ENCODE measurements around the gene SLC27A5.

The SLC27A5 gene

DNA sequence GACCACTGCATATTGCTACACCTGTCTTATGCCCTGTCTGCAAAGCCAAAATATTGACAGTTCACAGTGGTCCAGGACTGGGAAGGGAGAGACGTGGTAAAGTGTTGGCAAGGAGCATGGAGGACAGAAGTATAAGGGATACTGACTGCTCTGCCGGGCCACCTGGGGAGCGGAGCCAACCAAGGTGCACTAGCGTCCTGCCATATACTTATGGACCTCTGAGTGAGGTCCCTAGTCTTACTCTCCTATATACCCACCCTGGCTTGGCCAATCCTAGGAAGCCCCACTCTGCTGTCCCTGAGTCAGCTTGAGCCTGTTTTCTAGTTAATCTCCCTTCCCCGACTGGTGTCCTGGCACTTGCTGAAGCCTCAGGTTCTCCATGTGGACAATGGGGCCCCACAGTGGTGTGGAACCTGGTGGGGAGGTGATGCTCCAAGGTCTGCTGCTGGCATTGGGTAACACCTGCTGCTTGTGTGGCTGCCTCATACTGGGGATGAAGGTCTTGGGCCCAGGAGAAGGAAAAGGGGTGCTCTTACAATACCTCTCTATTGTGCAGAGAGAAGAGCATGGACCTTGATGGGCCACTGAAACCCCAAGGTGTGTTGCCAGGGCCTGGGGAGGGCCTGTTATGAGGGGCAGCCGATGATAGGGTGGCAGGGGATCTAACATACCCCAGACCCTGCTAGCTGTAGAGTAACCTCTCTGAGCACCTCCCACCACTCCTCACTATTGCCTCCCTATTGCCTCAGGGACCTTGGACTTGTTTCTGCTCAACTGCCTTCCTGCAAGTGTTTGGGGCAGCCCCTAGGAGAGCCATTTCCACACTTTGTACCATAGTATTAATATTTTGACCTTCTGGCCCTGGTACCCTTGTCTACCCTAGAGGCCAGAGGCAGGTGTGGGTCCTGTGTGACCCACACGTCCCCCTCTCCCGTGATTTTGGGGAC, 25.3 kb upstream of the SLC27A5 start:
- Histone ChIP-seq H3K4me3 (ENCODE audit: low read depth, low read length) (peak overlapping the region; percentile 52; the same call in 1 of the 2 replicates), H3K4me1 (ENCODE audit: control insufficient read depth, insufficient read depth, low read length) (peaks cover 4% of the 10 kb centered on the region; the same call in 1 of the 2 replicates), H3K9me3 (ENCODE audit: control insufficient read depth, insufficient read depth, low read depth, low read length) (no peaks in the 10 kb centered on the region), H3K36me3 (ENCODE audit: control insufficient read depth, insufficient read depth, low read length) (no peaks in the 10 kb centered on the region), H3K9ac (ENCODE audit: low read length) (no peak overlapping the region), H3K27me3 (ENCODE audit: control insufficient read depth, insufficient read depth, low read length) (peaks cover 31% of the 10 kb centered on the region), H3K27ac (ENCODE audit: low read depth, low read length) (no peak overlapping the region)

DNA sequence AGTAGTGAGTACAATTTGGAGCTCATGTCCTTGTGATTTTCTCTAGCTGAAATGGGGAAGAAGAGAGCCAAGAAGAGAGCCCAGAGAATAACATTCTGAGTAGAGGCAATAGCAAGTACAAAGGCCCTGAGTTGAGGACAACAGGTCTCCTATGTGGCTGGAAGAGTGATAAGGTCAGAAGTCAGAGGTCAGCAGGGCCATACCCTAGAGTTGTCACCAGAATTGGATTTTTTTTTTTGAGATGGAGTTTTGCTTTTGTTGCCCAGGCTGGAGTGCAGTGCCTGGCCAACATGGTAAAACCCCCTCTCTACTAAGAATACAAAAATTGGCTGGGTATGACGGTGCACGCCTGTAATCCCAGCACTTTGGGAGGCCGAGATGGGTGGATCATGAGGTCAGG, 24.1 kb upstream of the SLC27A5 start:
- H3K9ac ChIP-seq (ENCODE audit: low read length) = no peak overlapping the region
- peaks cover 31% of the 10 kb centered on the region for H3K27me3 ChIP-seq (ENCODE audit: control insufficient read depth, insufficient read depth, low read length)
- H3K4me1 ChIP-seq (ENCODE audit: control insufficient read depth, insufficient read depth, low read length) = peaks cover 4% of the 10 kb centered on the region; the same call in 1 of the 2 replicates
- no peaks in the 10 kb centered on the region for H3K9me3 ChIP-seq (ENCODE audit: control insufficient read depth, insufficient read depth, low read depth, low read length)
- H3K36me3 ChIP-seq (ENCODE audit: control insufficient read depth, insufficient read depth, low read length) = no peaks in the 10 kb centered on the region
- H3K4me3 ChIP-seq (ENCODE audit: low read depth, low read length) = no peak overlapping the region
- no peak overlapping the region for H3K27ac ChIP-seq (ENCODE audit: low read depth, low read length)

DNA sequence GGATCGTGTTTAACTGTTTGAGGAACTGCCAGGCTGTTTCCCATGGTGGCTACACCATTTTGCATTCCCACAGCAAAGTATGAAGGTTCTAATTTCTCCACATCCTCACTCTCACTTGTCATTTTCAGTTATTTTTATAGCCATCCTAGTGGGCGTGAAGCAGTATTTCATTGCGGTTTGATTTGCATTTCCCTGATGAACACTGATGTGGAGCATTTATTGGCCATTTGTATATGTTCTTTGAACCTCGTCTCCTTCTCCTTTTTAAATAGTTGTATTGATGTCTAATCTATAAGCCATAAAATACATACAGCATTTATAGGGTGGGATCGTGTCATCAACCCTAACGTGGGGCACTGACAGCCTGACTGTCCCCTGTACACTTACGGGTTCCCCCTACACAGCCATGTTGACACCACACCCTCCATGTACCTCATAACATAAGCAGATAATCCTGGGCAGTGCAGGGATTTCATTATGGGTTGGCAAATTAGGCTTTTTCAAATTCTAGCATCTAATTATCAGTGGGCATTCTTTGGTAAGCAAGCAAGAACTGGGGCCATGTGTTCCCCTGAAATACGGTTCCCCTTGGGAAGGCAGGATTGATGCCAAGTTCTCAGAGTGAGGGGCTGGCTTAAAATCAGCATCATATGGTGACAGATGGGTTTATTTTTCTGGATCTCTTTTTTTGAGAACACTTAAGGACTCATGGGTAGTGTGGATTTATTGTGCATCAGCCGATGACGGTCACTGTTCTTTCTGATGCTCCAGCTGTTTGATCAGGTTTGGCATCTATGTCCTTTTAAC, 19.4 kb upstream of the SLC27A5 start:
- no peak overlapping the region for H3K27ac ChIP-seq (ENCODE audit: low read depth, low read length)

DNA sequence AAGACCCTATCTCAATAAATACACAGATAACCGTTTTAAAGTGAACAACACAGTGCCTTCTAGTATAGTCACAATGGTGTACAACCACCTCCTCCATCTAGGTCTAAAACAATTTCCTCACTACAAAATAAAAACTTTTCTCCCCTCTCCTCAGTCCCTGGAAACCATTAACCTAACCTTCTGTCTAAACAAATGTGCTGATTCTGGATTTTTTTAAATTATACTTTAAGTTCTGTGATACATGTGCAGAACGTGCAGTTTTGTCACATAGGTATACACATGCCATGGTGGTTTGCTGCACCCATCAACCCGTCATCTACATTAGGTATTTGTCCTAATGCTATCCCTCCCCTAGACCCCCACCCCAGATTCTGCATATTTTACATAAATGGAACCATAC, 17.6 kb upstream of the SLC27A5 start:
- H3K27ac ChIP-seq (ENCODE audit: low read depth, low read length) = no peak overlapping the region

More for the DNA sequence above, 19.4 kb upstream of the SLC27A5 start:
- H3K9ac ChIP-seq (ENCODE audit: low read length) = no peak overlapping the region
- no peaks in the 10 kb centered on the region for H3K36me3 ChIP-seq (ENCODE audit: control insufficient read depth, insufficient read depth, low read length)
- H3K4me1 ChIP-seq (ENCODE audit: control insufficient read depth, insufficient read depth, low read length) = no peaks in the 10 kb centered on the region
- H3K4me3 ChIP-seq (ENCODE audit: low read depth, low read length) = no peak overlapping the region
- no peaks in the 10 kb centered on the region for H3K9me3 ChIP-seq (ENCODE audit: control insufficient read depth, insufficient read depth, low read depth, low read length)
- peaks cover 11% of the 10 kb centered on the region for H3K27me3 ChIP-seq (ENCODE audit: control insufficient read depth, insufficient read depth, low read length)

DNA sequence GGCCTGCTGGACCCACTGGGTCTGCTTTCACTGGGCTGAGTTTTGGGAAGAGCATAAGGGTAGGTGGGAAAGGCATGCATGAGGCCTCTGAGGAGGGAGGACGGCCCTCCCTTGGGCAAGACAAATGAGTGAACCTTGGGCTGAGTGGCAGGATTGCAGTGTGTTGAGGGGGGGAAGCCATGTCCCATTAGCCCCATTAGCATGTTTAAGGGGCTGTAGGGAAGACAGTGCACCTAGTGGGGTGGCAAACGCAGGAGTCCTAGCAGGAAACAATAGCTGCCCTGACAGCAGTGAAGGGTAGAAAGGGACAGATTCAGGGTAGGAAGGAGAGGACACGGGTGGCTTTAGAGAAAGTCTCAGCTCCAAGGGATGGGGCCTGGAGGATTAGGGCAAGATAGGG, 10.9 kb upstream of the SLC27A5 start:
- Histone ChIP-seq H3K27me3 (ENCODE audit: control insufficient read depth, insufficient read depth, low read length) (no peaks in the 10 kb centered on the region), H3K36me3 (ENCODE audit: control insufficient read depth, insufficient read depth, low read length) (peaks cover under 1% of the 10 kb centered on the region; the same call in 1 of the 2 replicates), H3K9me3 (ENCODE audit: control insufficient read depth, insufficient read depth, low read depth, low read length) (no peaks in the 10 kb centered on the region), H3K4me3 (ENCODE audit: low read depth, low read length) (no peak overlapping the region), H3K9ac (ENCODE audit: low read length) (peak overlapping the region; percentile 34), H3K27ac (ENCODE audit: low read depth, low read length) (no peak overlapping the region), H3K4me1 (ENCODE audit: control insufficient read depth, insufficient read depth, low read length) (peaks cover 32% of the 10 kb centered on the region)

More for the DNA sequence above, 17.6 kb upstream of the SLC27A5 start:
- no peak overlapping the region for H3K4me3 ChIP-seq (ENCODE audit: low read depth, low read length)
- no peak overlapping the region for H3K9ac ChIP-seq (ENCODE audit: low read length)
- no peaks in the 10 kb centered on the region for H3K36me3 ChIP-seq (ENCODE audit: control insufficient read depth, insufficient read depth, low read length)
- no peaks in the 10 kb centered on the region for H3K9me3 ChIP-seq (ENCODE audit: control insufficient read depth, insufficient read depth, low read depth, low read length)
- H3K27me3 ChIP-seq (ENCODE audit: control insufficient read depth, insufficient read depth, low read length) = peaks cover 11% of the 10 kb centered on the region
- peaks cover 13% of the 10 kb centered on the region for H3K4me1 ChIP-seq (ENCODE audit: control insufficient read depth, insufficient read depth, low read length)

DNA sequence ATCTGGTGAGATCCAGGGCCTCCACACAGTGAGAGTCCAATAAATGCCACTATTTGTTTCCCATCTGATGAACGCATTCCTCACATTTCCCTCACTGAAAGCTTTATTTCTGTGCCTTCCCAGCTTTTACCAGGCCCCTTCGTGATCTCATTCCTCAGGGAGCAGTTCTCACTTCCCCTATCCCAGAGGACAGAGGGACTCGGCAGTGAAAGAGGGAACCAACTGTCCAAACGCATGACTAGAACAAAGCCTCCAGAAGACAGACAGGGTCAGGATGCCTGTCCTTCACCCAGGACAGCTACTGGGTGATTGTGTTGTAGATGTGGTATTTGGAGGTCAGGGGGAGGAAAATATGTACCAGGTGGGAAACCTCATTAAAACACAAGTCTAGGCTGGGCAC, 9.9 kb upstream of the SLC27A5 start:
- Histone ChIP-seq H3K27ac (ENCODE audit: low read depth, low read length) (no peak overlapping the region), H3K36me3 (ENCODE audit: control insufficient read depth, insufficient read depth, low read length) (peaks cover 9% of the 10 kb centered on the region), H3K9me3 (ENCODE audit: control insufficient read depth, insufficient read depth, low read depth, low read length) (no peaks in the 10 kb centered on the region), H3K9ac (ENCODE audit: low read length) (no peak overlapping the region), H3K27me3 (ENCODE audit: control insufficient read depth, insufficient read depth, low read length) (no peaks in the 10 kb centered on the region), H3K4me1 (ENCODE audit: control insufficient read depth, insufficient read depth, low read length) (peaks cover 32% of the 10 kb centered on the region), H3K4me3 (ENCODE audit: low read depth, low read length) (no peak overlapping the region)

DNA sequence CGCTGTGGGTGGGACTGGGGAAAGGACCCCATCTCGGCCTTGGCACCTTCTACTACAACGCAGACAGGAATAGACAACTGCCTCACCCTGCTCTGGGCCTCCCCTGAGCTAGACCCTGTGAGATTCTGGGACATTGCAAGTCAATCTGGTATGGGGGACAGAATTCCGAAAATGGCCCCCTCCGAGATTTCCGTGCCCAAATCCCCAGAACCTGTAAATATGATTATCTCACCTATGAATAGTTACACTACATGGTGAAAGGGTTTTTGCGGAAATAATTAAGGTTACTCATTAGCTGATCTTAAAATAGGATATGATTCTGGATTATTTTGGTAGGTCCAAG, 8.4 kb upstream of the SLC27A5 start:
- Histone ChIP-seq H3K4me3 (ENCODE audit: low read depth, low read length) (peak overlapping the region; percentile 89), H3K36me3 (ENCODE audit: control insufficient read depth, insufficient read depth, low read length) (peaks cover 16% of the 10 kb centered on the region)

DNA sequence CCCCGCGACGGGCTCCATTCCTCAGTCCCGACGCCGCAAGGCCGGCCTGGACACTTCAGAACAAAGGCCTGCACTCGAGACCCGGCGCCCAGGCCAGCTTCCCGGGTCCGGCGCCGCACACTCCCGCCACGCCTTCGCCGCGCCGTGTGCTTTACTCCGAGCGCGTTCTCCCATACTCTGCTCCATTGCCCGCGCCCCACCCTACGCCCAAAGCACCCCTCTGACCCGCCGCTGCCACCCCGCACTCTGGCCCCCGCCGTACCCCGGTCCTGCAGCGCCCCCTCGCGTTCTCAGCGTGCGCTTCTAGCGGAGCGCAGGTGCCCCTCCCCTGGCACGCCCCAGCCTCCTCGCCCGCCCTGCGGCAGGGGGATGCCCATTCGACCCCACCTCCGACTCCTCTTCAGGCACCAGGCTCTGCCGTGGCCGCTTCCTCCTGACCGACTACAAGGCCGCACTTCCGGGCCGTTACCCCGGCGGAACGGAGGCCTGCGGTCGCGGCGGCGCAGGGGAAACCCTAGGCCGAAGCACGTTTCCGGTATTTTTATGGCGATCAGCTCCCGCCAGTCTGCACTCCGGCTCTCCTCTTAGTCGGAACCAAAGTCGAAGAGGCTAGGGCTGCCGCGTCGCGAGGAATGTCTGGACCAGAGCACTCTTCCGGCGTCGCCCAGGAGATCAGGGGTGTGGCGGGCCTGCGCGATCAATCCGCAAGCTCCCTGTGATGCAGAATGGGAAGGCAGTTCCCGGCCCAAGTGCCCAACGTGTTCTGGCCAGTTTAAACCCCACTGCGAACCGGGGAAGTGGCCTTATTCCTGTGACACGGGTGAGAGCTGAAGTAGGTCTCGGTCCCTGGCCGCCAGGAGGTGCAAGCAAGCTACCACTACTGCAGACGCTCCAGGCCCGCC, 7.8 kb upstream of the SLC27A5 start, which contains the start of gene ZBTB45:
TSS of gene ZBTB45 (minus strand) at position 456 of the 902 bp plus-strand sequence. CDS start 2,137 bp downstream, outside the sequence.
- H3K27me3 ChIP-seq (ENCODE audit: control insufficient read depth, insufficient read depth, low read length) = no peaks in the 10 kb centered on the region
- peaks cover 16% of the 10 kb centered on the region for H3K36me3 ChIP-seq (ENCODE audit: control insufficient read depth, insufficient read depth, low read length)
- peak within 1 kb of the TSS; percentile 89 for H3K4me3 ChIP-seq (ENCODE audit: low read depth, low read length)
- peak within 1 kb of the TSS; percentile 93 for H3K9ac ChIP-seq (ENCODE audit: low read length)
- H3K4me1 ChIP-seq (ENCODE audit: control insufficient read depth, insufficient read depth, low read length) = peaks cover 33% of the 10 kb centered on the region
- H3K9me3 ChIP-seq (ENCODE audit: control insufficient read depth, insufficient read depth, low read depth, low read length) = no peaks in the 10 kb centered on the region
- peak within 1 kb of the TSS; percentile 94 for H3K27ac ChIP-seq (ENCODE audit: low read depth, low read length)

More for the DNA sequence above, 8.4 kb upstream of the SLC27A5 start:
- Histone ChIP-seq H3K9ac (ENCODE audit: low read length) (peak overlapping the region; percentile 93), H3K4me1 (ENCODE audit: control insufficient read depth, insufficient read depth, low read length) (peaks cover 35% of the 10 kb centered on the region), H3K27me3 (ENCODE audit: control insufficient read depth, insufficient read depth, low read length) (no peaks in the 10 kb centered on the region), H3K27ac (ENCODE audit: low read depth, low read length) (peak overlapping the region; percentile 94; the same call in 1 of the 2 replicates), H3K9me3 (ENCODE audit: control insufficient read depth, insufficient read depth, low read depth, low read length) (no peaks in the 10 kb centered on the region)

DNA sequence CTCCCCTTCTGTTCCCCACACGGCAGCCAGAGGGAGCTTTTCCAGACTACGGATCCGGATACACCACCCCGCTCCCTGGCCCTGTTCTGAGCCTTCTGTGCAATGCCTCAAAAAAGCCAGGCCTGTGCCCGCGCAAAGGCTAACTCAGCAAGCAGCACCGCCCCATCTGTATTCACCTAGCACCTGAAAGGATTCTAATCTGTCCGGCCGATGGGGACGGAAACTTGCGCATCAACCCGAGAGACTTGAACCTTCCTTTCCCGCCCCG, 7.2 kb upstream of the SLC27A5 start:
- peak overlapping the region; percentile 93 for H3K9ac ChIP-seq (ENCODE audit: low read length)
- H3K27me3 ChIP-seq (ENCODE audit: control insufficient read depth, insufficient read depth, low read length) = no peaks in the 10 kb centered on the region

DNA sequence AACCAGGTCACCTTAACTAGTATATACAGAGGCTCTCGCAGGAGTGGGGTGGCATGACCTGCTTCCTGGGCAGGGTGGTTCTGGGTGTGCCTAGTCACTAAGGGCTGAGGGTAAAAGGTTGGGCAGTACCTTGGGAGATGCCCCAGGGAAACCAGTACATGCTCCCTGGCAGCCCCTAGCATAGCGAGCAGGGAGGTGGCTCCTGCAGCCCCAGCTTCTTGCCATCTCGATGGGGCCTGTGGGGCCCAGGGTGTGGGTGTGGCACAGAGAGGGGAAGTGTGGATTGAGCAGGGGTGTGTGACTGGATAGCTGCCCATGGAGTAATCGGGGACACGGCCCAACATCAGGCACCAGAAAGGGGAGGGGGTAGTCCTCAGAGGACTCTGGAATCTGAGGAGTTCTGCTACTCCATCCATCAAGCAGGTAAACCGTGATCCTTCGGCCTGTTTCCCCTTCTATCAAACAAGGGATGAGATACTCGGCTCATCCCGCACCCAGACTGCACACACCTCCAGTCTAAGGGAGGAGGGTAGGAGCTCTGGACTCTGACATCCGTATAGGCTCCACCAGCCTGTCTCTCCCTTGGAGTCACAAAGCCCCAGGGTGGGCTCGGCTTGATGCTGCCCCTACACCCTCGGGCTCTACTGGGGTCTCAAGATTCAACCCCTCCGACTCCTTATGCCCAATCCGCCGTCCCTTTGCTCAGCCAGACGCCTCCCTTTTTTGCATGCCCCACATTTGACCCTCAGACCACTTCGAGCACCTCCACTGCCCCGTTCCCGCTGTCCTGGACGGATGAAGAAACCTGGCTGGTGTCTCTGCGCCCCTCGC, 6.7 kb upstream of the SLC27A5 start:
- Histone ChIP-seq H3K9me3 (ENCODE audit: control insufficient read depth, insufficient read depth, low read depth, low read length) (no peaks in the 10 kb centered on the region), H3K27ac (ENCODE audit: low read depth, low read length) (peak overlapping the region; percentile 94; the same call in 1 of the 2 replicates), H3K27me3 (ENCODE audit: control insufficient read depth, insufficient read depth, low read length) (no peaks in the 10 kb centered on the region), H3K9ac (ENCODE audit: low read length) (peak overlapping the region; percentile 93), H3K36me3 (ENCODE audit: control insufficient read depth, insufficient read depth, low read length) (peaks cover 16% of the 10 kb centered on the region), H3K4me3 (ENCODE audit: low read depth, low read length) (peak overlapping the region; percentile 89), H3K4me1 (ENCODE audit: control insufficient read depth, insufficient read depth, low read length) (peaks cover 39% of the 10 kb centered on the region)

More for the DNA sequence above, 7.2 kb upstream of the SLC27A5 start:
- H3K36me3 ChIP-seq (ENCODE audit: control insufficient read depth, insufficient read depth, low read length) = peaks cover 16% of the 10 kb centered on the region
- H3K9me3 ChIP-seq (ENCODE audit: control insufficient read depth, insufficient read depth, low read depth, low read length) = no peaks in the 10 kb centered on the region
- peaks cover 36% of the 10 kb centered on the region for H3K4me1 ChIP-seq (ENCODE audit: control insufficient read depth, insufficient read depth, low read length)
- H3K27ac ChIP-seq (ENCODE audit: low read depth, low read length) = peak overlapping the region; percentile 94
- H3K4me3 ChIP-seq (ENCODE audit: low read depth, low read length) = peak overlapping the region; percentile 89
